B cell (primary cell): ENCODE data around the gene ASIC3. TPM values are rescaled to one million over a fixed set of nuclear protein-coding genes. Genes with fewer than 3 reads are reported as not detected.

Experiments
- ATAC-seq: fragments of 200-7000 bp; cut with Tn5 transposase; one replicate; pipeline ENCODE4 v1.10.0; 2021; ENCODE audit warnings: low read depth, mild to moderate bottlenecking, moderate number of reproducible peaks, moderate library complexity
- CTCF ChIA-PET: fragments of 350-600 bp; sonication (Branson Sonifier 250); formaldehyde crosslinking; loops from one replicate; lab custom pipeline; 2021; ENCODE audit warnings: antibody characterized with exemption, inconsistent platforms; lab: Charles Lee
- POLR2A ChIA-PET: fragments of 350-600 bp; sonication (Branson Sonifier 250); formaldehyde crosslinking; loops from one replicate; lab custom pipeline; 2021; ENCODE audit warnings: antibody characterized with exemption; lab: Charles Lee
- DNase-seq: peaks from one replicate; pipeline ENCODE4 v3.0.0; 2013
- H2AFZ ChIP-seq: 2 replicates; pipeline ENCODE4 v1.6.1; 2012; ENCODE audit warnings: mild to moderate bottlenecking, low read depth, low read length; ENCODE audit not compliant: insufficient read depth, poor library complexity, severe bottlenecking
- H3K27ac ChIP-seq, 2 donors: 1 replicate in 1 of 2; 2 replicates in 1 of 2; pipeline ENCODE4 v1.5.1; 2012 to 2013; ENCODE audit warnings: low read length in 2 of 2, mild to moderate bottlenecking in 2 of 2, moderate library complexity in 1 of 2
- H3K27me3 ChIP-seq, 4 experiments: fragments of 200-600 bp in 1 of 4; sonication (generic) in 1 of 4; replicated peaks in 1 of 4; 1 replicate in 2 of 4; 2 replicates in 2 of 4; pipeline versions ENCODE4 v1.6.1 to v1.7.0; 2013 to 2016; ENCODE audit warnings: low read length in 3 of 4, mild to moderate bottlenecking in 2 of 4, mixed read lengths in 1 of 4, moderate library complexity in 1 of 4; ENCODE audit not compliant: insufficient read depth in 4 of 4, control insufficient read depth in 3 of 4; ENCODE audit errors: control extremely low read depth in 1 of 4
- H3K36me3 ChIP-seq, 2 experiments: replicated peaks in 1 of 2; 1 replicate in 1 of 2; 2 replicates in 1 of 2; pipeline versions ENCODE4 v1.6.1 to v1.7.1; 2013; ENCODE audit warnings: low read length in 1 of 2; ENCODE audit not compliant: insufficient read depth in 2 of 2, control insufficient read depth in 1 of 2; ENCODE audit errors: control extremely low read depth in 1 of 2, extremely low read depth in 1 of 2
- H3K4me1 ChIP-seq, 2 donors: fragments of 200-600 bp in 1 of 2; sonication (generic) in 1 of 2; 1 replicate in 1 of 2; 2 replicates in 1 of 2; pipeline versions ENCODE4 v1.5.1 to v1.6.1; 2013 to 2017; ENCODE audit warnings: low read length in 2 of 2; ENCODE audit not compliant: control insufficient read depth in 2 of 2, insufficient read depth in 2 of 2
- H3K4me2 ChIP-seq: replicated peaks from 2 replicates; pipeline ENCODE3; 2012; ENCODE audit warnings: mild to moderate bottlenecking, low read depth, low read length; ENCODE audit not compliant: poor library complexity, severe bottlenecking
- H3K4me3 ChIP-seq, 5 experiments: fragments of 200-600 bp in 1 of 5; sonication (generic) in 1 of 5; 1 replicate in 3 of 5; 2 replicates in 2 of 5; pipeline versions ENCODE4 v1.5.1 to v1.7.0; 2011 to 2016; ENCODE audit warnings: low read length in 4 of 5, mild to moderate bottlenecking in 4 of 5, low read depth in 2 of 5, control low read depth in 1 of 5, moderate library complexity in 1 of 5; ENCODE audit not compliant: insufficient read depth in 1 of 5; ENCODE audit errors: control extremely low read depth in 1 of 5, extremely low read depth in 1 of 5
- H3K79me2 ChIP-seq: fragments of 200-600 bp; sonication (generic); one replicate; pipeline ENCODE4 v1.6.0; 2016; ENCODE audit warnings: low read length; ENCODE audit not compliant: control insufficient read depth, insufficient read depth
- H3K9ac ChIP-seq: fragments of 200-600 bp; sonication (generic); 2 replicates; pipeline ENCODE4 v1.6.1; 2017; ENCODE audit warnings: mild to moderate bottlenecking, low read length, moderate library complexity
- H3K9me3 ChIP-seq, 3 donors: one replicate each; pipeline versions ENCODE4 v1.6.1 to v1.7.1; 2013; ENCODE audit warnings: low read length in 2 of 3; ENCODE audit not compliant: control insufficient read depth in 2 of 3, insufficient read depth in 1 of 3; ENCODE audit errors: control extremely low read depth in 1 of 3
- H4K20me1 ChIP-seq: 2 replicates; pipeline ENCODE4 v1.6.0; 2012; ENCODE audit warnings: mild to moderate bottlenecking, low read length; ENCODE audit not compliant: insufficient read depth, control insufficient read depth, poor library complexity, severe bottlenecking
- H3K27ac Mint-ChIP-seq: one replicate; pipeline ENCODE4 v1.8.0; 2021; ENCODE audit warnings: mixed read lengths
- H3K27me3 Mint-ChIP-seq: one replicate; pipeline ENCODE4 v1.8.0; 2021; ENCODE audit warnings: mixed read lengths
- H3K4me1 Mint-ChIP-seq: one replicate; pipeline ENCODE4 v1.8.0; 2021; ENCODE audit warnings: mixed read lengths
- H3K4me3 Mint-ChIP-seq: one replicate; pipeline ENCODE4 v1.8.0; 2021; ENCODE audit warnings: mixed read lengths
- H3K9me3 Mint-ChIP-seq: one replicate; pipeline ENCODE4 v1.8.0; 2022; ENCODE audit warnings: mixed read lengths; ENCODE audit not compliant: insufficient read depth
- EZH2 ChIP-seq: IDR thresholded peaks from 2 replicates; pipeline ENCODE4 v1.6.1; 2012; ENCODE audit warnings: borderline replicate concordance, low read depth, mild to moderate bottlenecking, moderate library complexity, low read length; ENCODE audit not compliant: insufficient read depth, poor library complexity, severe bottlenecking
- WGBS: methylation state at CpG from one replicate; pipeline ENCODE4 v1.1.5; 2013; ENCODE audit warnings: missing lambda C conversion rate; ENCODE audit not compliant: insufficient coverage; 5-methylcytosine and 5-hydroxymethylcytosine counted together
- intact Hi-C: fragments of 100-400 bp; cut with micrococcal nuclease; formaldehyde crosslinking; loops from one replicate; pipeline ENCODE4 v1.10.0; 2022
- polyA plus RNA-seq: library from polyadenylated mRNA; depleted of rRNA; stranded (reverse); fragments of >200 nt; gene quantifications from 2 replicates; pipeline ENCODE4 v1.2.3, GENCODE V29; 2012
- total RNA-seq, 2 donors: library from RNA; stranded (reverse); fragments of 120-200 nt in 1 of 2; gene quantifications; 1 replicate in 1 of 2; 2 replicates in 1 of 2; pipeline versions ENCODE4 v1.2.3 to v1.2.4, GENCODE V29; 2013 to 2022
- TF ChIP-seq, protein P1 (sequence below): fragments of 200-600 bp; IDR thresholded peaks from one replicate; pipeline ENCODE4 v1.8.0; 2022; ENCODE audit warnings: antibody characterized with exemption, mild to moderate bottlenecking

Gene ASIC3
- total and polyA plus RNA-seq, 2 donors (not counting 1 experiment from before 2014, with no cell fraction given) = 4.8 to 5.0 TPM

DNA sequence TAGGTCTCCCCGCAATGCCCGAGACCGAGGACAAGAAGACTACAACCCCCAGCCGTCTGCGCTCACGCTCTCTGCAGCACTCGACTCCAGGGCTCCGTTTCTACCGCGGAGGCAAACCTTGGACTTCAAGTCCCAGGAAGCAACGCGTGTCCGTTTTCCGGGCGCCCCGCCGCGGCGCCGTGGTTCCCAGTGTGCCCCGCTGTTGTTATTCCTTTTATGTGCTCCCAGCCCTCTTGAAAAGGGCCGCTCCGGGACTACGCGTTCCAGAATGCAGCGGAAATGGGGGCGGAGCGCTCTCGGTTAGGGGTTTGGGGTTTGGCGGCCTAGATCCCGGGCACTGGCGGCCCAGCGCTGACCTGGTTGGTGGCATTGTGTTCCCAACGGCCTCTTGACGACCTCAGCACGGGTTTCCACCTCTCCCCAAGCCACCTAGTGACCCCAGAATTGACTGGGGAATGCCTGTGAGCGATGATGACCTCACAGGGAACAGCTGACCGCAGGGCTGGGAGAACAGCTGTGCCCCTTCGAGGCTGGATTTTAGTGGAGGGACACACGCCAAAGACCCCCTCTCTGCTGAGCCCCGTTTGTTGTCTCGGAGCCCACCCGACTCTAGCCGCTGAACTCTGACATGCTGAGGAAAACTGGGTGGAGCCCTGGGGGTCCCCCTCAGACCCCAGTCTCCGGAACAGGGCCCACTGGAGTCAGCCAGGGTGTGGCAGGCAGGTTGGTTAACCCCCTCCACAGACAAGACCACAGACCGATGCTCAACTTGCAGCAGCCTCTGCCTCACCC, 9.9 kb downstream of the ASIC3 start:
- 1% methylated on average over 45 of the region's 46 CpGs for WGBS
- Mint-ChIP-seq H3K4me1 (peaks cover 36% of the 10 kb centered on the region), H3K27ac (peak overlapping the region; percentile 94), H3K27me3 (no peaks in the 10 kb centered on the region), H3K4me3 (peak overlapping the region; percentile 96), H3K9me3 (no peaks in the 10 kb centered on the region)
- ATAC-seq (peak; percentile 92), DNase-seq (peak; percentile 98)
- Histone ChIP-seq H2AFZ (peak overlapping the region; percentile 98), H3K36me3 (no peaks in the 10 kb centered on the region), H3K79me2 (peaks cover 37% of the 10 kb centered on the region), H3K27ac (peak overlapping the region; percentile 79 to 82), H3K27me3 (no peaks in the 10 kb centered on the region), H3K9ac (peak overlapping the region; percentile 89), H3K9me3 (no peaks in the 10 kb centered on the region), H4K20me1 (peaks cover 32% of the 10 kb centered on the region), H3K4me1 (peaks cover 23 to 40% of the 10 kb centered on the region in 2 donors), H3K4me3 (peak overlapping the region; percentile 67 to 90 (median 73)), H3K4me2 (peak overlapping the region; percentile 100)
- TF ChIP-seq EZH2 = no peak
- TF ChIP-seq, protein P1, sequence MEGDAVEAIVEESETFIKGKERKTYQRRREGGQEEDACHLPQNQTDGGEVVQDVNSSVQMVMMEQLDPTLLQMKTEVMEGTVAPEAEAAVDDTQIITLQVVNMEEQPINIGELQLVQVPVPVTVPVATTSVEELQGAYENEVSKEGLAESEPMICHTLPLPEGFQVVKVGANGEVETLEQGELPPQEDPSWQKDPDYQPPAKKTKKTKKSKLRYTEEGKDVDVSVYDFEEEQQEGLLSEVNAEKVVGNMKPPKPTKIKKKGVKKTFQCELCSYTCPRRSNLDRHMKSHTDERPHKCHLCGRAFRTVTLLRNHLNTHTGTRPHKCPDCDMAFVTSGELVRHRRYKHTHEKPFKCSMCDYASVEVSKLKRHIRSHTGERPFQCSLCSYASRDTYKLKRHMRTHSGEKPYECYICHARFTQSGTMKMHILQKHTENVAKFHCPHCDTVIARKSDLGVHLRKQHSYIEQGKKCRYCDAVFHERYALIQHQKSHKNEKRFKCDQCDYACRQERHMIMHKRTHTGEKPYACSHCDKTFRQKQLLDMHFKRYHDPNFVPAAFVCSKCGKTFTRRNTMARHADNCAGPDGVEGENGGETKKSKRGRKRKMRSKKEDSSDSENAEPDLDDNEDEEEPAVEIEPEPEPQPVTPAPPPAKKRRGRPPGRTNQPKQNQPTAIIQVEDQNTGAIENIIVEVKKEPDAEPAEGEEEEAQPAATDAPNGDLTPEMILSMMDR = no peak
- POLR2A ChIA-PET = interaction anchor here (0.8 to 1.3 kb wide), 4 partner anchors 12 to 731 kb away, joined by 4 to 7 read pairs (median 6); partner anchors contain the start of gene ABCB8
- intact Hi-C loops = loop anchor here (1.0 to 5.0 kb wide), 7 partner anchors 30 to 1343 kb away; partner anchors contain the start of genes ABCB8, ABCF2, REPIN1 and ZNF862
- CTCF ChIA-PET = interaction anchor here (0.6 to 1.6 kb wide), 4 partner anchors 23 to 1453 kb away, joined by 3 to 6 read pairs (median 4); partner anchors contain the start of gene FASTK
